Measurements from ENCODE around the gene THBS2.

DNA sequence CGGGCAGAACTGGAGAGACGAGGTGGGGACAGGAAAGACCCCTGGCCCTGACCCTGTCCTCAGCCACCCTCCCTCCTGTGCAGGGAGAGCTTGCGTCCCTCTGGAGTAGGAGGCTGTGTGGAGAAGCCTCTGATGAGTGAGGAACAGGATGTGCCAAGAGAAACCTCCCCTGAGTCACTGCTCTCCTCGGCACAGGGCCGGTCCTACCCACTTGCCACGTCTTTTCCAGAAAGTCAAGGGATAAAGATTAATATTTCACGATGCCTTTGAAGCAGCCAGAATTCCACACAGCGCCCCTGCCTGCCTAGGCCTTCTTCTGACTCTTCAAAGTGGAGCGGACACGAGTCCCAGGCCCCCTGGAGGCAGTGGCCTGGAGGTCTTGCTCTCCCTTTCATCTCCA lies 34.9 kb upstream of the THBS2 start:
- no peak for TF ChIP-seq POLR2A (IDR thresholded peaks at IDR 0.05)
- TF ChIP-seq, protein P1, sequence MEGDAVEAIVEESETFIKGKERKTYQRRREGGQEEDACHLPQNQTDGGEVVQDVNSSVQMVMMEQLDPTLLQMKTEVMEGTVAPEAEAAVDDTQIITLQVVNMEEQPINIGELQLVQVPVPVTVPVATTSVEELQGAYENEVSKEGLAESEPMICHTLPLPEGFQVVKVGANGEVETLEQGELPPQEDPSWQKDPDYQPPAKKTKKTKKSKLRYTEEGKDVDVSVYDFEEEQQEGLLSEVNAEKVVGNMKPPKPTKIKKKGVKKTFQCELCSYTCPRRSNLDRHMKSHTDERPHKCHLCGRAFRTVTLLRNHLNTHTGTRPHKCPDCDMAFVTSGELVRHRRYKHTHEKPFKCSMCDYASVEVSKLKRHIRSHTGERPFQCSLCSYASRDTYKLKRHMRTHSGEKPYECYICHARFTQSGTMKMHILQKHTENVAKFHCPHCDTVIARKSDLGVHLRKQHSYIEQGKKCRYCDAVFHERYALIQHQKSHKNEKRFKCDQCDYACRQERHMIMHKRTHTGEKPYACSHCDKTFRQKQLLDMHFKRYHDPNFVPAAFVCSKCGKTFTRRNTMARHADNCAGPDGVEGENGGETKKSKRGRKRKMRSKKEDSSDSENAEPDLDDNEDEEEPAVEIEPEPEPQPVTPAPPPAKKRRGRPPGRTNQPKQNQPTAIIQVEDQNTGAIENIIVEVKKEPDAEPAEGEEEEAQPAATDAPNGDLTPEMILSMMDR (IDR thresholded peaks at IDR 0.05) = no peak
- no peak for TF ChIP-seq POLR2AphosphoS5 (IDR thresholded peaks at IDR 0.05; ENCODE audit: insufficient read depth in 1 of 2, low read depth in 1 of 2)

Measured in vagina (tissue), 2 donors.